ENCODE data around the gene TMEM207. TPM values are rescaled to one million over a fixed set of nuclear protein-coding genes. Genes with fewer than 3 reads are reported as not detected.

Gene TMEM207
- total and polyA plus RNA-seq, 2 of the 8 experiments (the other 6 are each of a cell fraction or from before 2014, with no cell fraction given), result not detected

DNA sequence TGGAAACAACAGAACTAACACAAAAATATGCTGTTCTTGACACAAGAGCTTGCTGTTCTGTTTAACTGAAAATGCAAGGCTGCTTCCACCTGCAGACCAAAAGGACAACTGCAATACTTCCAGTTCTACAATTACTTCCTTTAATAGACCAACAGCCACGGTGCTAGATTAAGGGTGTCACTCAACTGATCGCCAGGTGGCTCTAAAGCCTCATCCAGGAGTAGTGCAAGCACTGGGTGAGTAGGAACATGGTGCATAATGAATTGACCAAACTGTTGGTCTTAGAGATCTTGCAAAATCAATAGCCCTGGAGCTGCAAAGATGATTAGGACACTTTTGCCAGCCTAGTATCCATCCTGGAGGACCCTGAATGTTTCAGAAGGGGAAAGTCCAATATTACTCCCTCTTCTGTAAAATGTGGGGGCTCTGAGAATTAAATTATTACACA is 65.4 kb downstream of the TMEM207 start:
- no peaks in the 10 kb centered on the region for H4K20me1 ChIP-seq (replicated peaks in 1 of 2; ENCODE audit: control insufficient read depth in 1 of 2, insufficient read depth in 2 of 2, low read length in 2 of 2)
- no peaks in the 10 kb centered on the region for H3K27me3 ChIP-seq (replicated peaks in 1 of 4; ENCODE audit: control insufficient read depth in 3 of 4, extremely low read depth in 1 of 4, insufficient read depth in 3 of 4, low read length in 3 of 4)
- no peak overlapping the region for H4K5ac ChIP-seq (ENCODE audit: insufficient read length, low read depth, low read length)
- no peak overlapping the region for H3K4ac ChIP-seq (replicated peaks; ENCODE audit: insufficient read length, low read depth, low read length)
- no peak overlapping the region for H2AK5ac ChIP-seq (ENCODE audit: low read depth, low read length)
- H3K14ac ChIP-seq (ENCODE audit: insufficient read length), result no peak overlapping the region
- no peaks in the 10 kb centered on the region for H3K9me3 ChIP-seq (ENCODE audit: insufficient read depth in 2 of 2, low read depth in 1 of 2, low read length in 1 of 2)
- FAIRE-seq (no peak), DNase-seq (ENCODE audit: low read depth in 1 of 2, low spot score in 2 of 2) (no peak)
- no peak overlapping the region for H3K18ac ChIP-seq (ENCODE audit: extremely low read depth, low read length)
- no peak overlapping the region for H2AFZ ChIP-seq (ENCODE audit: low read length)
- H4K8ac ChIP-seq (ENCODE audit: extremely low read depth, insufficient read depth, low read length), result no peak overlapping the region
- H2BK20ac ChIP-seq (ENCODE audit: low read length), result no peak overlapping the region
- no peak overlapping the region for H3K27ac ChIP-seq (ENCODE audit: low read depth, low read length)
- TF ChIP-seq CBX5 (IDR thresholded peaks at IDR 0.05; ENCODE audit: low read depth, low read length) (no peak), BACH1 (IDR thresholded peaks at IDR 0.05; ENCODE audit: low read length) (no peak), HDAC2 (IDR thresholded peaks at IDR 0.05; ENCODE audit: borderline replicate concordance in 1 of 2, low read depth in 2 of 2, low read length in 2 of 2) (no peak), RAD21 (IDR thresholded peaks at IDR 0.05 in 1 of 2, conservative IDR thresholded peaks at IDR 0.05 in 1 of 2; ENCODE audit: low read depth in 2 of 2, low read length in 2 of 2) (peak; percentile 72 to 74), TCF12 (IDR thresholded peaks at IDR 0.05; ENCODE audit: low read depth, low read length) (no peak)
- TF ChIP-seq, protein P1, sequence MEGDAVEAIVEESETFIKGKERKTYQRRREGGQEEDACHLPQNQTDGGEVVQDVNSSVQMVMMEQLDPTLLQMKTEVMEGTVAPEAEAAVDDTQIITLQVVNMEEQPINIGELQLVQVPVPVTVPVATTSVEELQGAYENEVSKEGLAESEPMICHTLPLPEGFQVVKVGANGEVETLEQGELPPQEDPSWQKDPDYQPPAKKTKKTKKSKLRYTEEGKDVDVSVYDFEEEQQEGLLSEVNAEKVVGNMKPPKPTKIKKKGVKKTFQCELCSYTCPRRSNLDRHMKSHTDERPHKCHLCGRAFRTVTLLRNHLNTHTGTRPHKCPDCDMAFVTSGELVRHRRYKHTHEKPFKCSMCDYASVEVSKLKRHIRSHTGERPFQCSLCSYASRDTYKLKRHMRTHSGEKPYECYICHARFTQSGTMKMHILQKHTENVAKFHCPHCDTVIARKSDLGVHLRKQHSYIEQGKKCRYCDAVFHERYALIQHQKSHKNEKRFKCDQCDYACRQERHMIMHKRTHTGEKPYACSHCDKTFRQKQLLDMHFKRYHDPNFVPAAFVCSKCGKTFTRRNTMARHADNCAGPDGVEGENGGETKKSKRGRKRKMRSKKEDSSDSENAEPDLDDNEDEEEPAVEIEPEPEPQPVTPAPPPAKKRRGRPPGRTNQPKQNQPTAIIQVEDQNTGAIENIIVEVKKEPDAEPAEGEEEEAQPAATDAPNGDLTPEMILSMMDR (IDR thresholded peaks at IDR 0.05; ENCODE audit: control extremely low read depth in 1 of 3, insufficient read depth in 1 of 3, low read depth in 1 of 3, low read length in 3 of 3), result peak in 2 of 3 experiments; percentile 46 to 48; a peak in 3 of 4 replicates
- no peak overlapping the region for H3K23ac ChIP-seq (ENCODE audit: insufficient read length)
- H4K91ac ChIP-seq (replicated peaks; ENCODE audit: insufficient read length, low read length), result no peak overlapping the region
- peaks cover 0 to 3% (median 0%) of the 10 kb centered on the region in 4 experiments; a peak in 1 of 7 replicates for H3K4me1 ChIP-seq (replicated peaks in 1 of 4; ENCODE audit: control insufficient read depth in 3 of 4, insufficient read depth in 4 of 4, low read length in 3 of 4)
- no peak overlapping the region for H3K9ac ChIP-seq (replicated peaks in 1 of 4; ENCODE audit: extremely low read depth in 1 of 4, low read depth in 3 of 4, low read length in 3 of 4)
- POLR2A ChIA-PET (ENCODE audit: partially characterized antibody), result no interaction called here
- H2BK15ac ChIP-seq (ENCODE audit: low read length), result no peak overlapping the region
- 67% methylated on average over 2 of the region's 2 CpGs; no CpG with 5 or more reads in 1 of the 2 experiments for WGBS, 2 experiments (ENCODE audit: extremely low coverage in 1 of 2, insufficient coverage in 1 of 2, insufficient read length in 1 of 2, insufficient replicate concordance in 2 of 2, low coverage in 1 of 2, low lambda C conversion rate in 2 of 2, missing lambda C conversion rate in 1 of 2)
- no peak overlapping the region for H2BK120ac ChIP-seq (replicated peaks; ENCODE audit: low read depth, low read length)
- CTCF ChIA-PET (ENCODE audit: partially characterized antibody), result interaction anchor here (0.6 to 2.9 kb wide), 25 partner anchors 9 to 427 kb away, joined by 3 to 22 read pairs (median 4); partner anchors contain the start of gene CLDN1
- no peak overlapping the region for H3K56ac ChIP-seq (replicated peaks; ENCODE audit: insufficient read length, low read depth, low read length)
- no peaks in the 10 kb centered on the region for H3K79me1 ChIP-seq (ENCODE audit: low read depth, low read length)
- H3K79me2 ChIP-seq (ENCODE audit: control insufficient read depth in 1 of 2, insufficient read depth in 2 of 2, low read length in 2 of 2), result no peaks in the 10 kb centered on the region
- H2BK5ac ChIP-seq (ENCODE audit: low read depth, low read length), result no peak overlapping the region
- no peak overlapping the region for H2BK12ac ChIP-seq (ENCODE audit: low read depth, low read length)
- H3K23me2 ChIP-seq (ENCODE audit: low read depth, low read length), result no peaks in the 10 kb centered on the region
- H3K4me3 ChIP-seq (ENCODE audit: extremely low read depth in 1 of 4, insufficient read depth in 2 of 4, low read depth in 3 of 4, low read length in 4 of 4), result no peak overlapping the region
- no peaks in the 10 kb centered on the region for H3K36me3 ChIP-seq (ENCODE audit: control insufficient read depth in 2 of 4, insufficient read depth in 4 of 4, low read length in 3 of 4)
- no peak overlapping the region for H3K4me2 ChIP-seq (ENCODE audit: insufficient read depth in 1 of 2, low read depth in 2 of 2, low read length in 2 of 2)

Data from H1 (cell line).